HUES64 (cell line): ENCODE results near the gene GIMAP2.

Source experiments
- H3K27ac ChIP-seq: 2 replicates; pipeline ENCODE4 v1.7.0; 2013; ENCODE audit warnings: low read depth, low read length, inconsistent platforms
- H3K27me3 ChIP-seq: 2 replicates; pipeline ENCODE4 v1.6.1; 2013; ENCODE audit warnings: mild to moderate bottlenecking, low read length; ENCODE audit not compliant: insufficient read depth
- H3K36me3 ChIP-seq: 2 replicates; pipeline ENCODE4 v1.6.1; 2013; ENCODE audit warnings: mild to moderate bottlenecking, low read length; ENCODE audit not compliant: insufficient read depth
- H3K4me1 ChIP-seq: 2 replicates; pipeline ENCODE4 v1.6.1; 2013; ENCODE audit warnings: mild to moderate bottlenecking, low read length, moderate library complexity; ENCODE audit not compliant: insufficient read depth
- H3K4me3 ChIP-seq: 2 replicates; pipeline ENCODE4 v1.5.1; 2013; ENCODE audit warnings: mild to moderate bottlenecking, low read length, moderate library complexity
- H3K9ac ChIP-seq: 2 replicates; pipeline ENCODE4 v1.6.1; 2013; ENCODE audit warnings: mild to moderate bottlenecking, low read depth, low read length
- H3K9me3 ChIP-seq: 2 replicates; pipeline ENCODE4 v1.6.1; 2013; ENCODE audit warnings: low read depth, low read length; ENCODE audit not compliant: insufficient read depth
- WGBS: fragments of 150-250, 120-280 bp; methylation state at CpG from one replicate; pipeline ENCODE4 v1.1.7; 2013; ENCODE audit warnings: missing lambda C conversion rate; 5-methylcytosine and 5-hydroxymethylcytosine counted together

The GIMAP2 gene

GRCh38 chr7:150719436-150719835 is 33.9 kb downstream of the GIMAP2 start:
- Histone ChIP-seq H3K9ac (no peak overlapping the region), H3K27ac (no peak overlapping the region), H3K4me1 (no peaks in the 10 kb centered on the region), H3K4me3 (no peak overlapping the region), H3K9me3 (no peaks in the 10 kb centered on the region), H3K27me3 (peaks cover 93% of the 10 kb centered on the region), H3K36me3 (no peaks in the 10 kb centered on the region)
- 80% methylated on average over 4 of the region's 4 CpGs for WGBS

DNA sequence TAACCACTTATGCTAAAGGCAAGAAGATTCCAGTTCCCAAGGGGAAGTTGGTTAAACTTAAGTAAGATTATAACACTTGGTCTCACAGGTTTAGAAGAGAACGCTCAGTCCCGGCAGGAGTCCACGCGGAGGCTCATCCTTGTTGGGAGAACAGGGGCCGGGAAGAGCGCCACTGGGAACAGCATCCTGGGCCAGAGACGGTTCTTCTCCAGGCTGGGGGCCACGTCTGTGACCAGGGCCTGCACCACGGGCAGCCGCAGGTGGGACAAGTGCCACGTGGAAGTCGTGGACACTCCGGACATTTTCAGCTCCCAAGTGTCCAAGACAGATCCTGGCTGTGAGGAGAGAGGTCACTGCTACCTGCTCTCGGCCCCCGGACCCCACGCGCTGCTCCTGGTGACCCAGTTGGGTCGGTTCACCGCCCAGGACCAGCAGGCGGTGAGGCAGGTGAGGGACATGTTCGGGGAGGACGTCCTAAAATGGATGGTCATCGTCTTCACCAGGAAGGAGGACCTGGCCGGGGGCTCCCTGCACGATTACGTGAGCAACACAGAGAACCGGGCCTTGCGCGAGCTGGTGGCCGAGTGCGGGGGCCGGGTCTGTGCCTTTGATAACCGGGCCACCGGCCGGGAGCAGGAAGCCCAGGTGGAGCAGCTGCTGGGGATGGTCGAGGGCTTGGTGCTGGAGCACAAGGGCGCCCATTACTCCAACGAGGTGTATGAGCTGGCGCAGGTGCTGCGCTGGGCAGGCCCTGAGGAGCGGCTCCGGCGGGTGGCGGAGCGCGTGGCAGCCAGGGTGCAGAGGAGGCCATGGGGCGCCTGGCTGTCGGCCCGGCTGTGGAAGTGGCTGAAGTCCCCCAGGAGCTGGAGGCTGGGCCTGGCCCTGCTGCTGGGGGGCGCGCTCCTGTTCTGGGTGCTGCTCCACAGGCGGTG is 34.7 kb downstream of the GIMAP2 start:
- no peak overlapping the region for H3K9ac ChIP-seq
- peaks cover 93% of the 10 kb centered on the region for H3K27me3 ChIP-seq
- no peak overlapping the region for H3K4me3 ChIP-seq
- H3K4me1 ChIP-seq, result no peaks in the 10 kb centered on the region
- no peak overlapping the region for H3K27ac ChIP-seq
- 93% methylated on average over 52 of the region's 52 CpGs for WGBS
- no peaks in the 10 kb centered on the region for H3K36me3 ChIP-seq
- H3K9me3 ChIP-seq, result no peaks in the 10 kb centered on the region

DNA sequence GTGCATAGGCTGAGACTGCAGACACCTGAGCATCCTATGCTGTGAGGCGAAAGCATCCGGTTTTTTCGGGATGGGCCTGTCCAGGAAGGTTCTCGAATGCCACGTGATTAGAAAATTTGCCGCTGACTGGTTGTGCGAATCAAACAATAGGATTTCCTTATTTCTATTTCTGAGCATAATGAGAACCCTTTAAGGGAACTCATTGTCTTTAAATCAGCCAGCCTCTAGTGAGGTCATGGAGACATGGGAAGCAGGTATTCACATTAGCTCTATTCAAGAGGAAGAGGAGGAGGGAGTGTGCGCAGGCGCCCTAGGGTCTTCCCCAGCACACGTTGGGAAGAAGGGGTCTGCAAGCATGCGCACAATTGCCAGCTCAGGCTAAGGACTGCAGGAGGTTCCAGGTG is 36.5 kb downstream of the GIMAP2 start:
- H3K4me1 ChIP-seq, result no peaks in the 10 kb centered on the region
- peaks cover 92% of the 10 kb centered on the region for H3K27me3 ChIP-seq
- no peak overlapping the region for H3K27ac ChIP-seq
- H3K36me3 ChIP-seq, result no peaks in the 10 kb centered on the region
- no peaks in the 10 kb centered on the region for H3K9me3 ChIP-seq
- no peak overlapping the region for H3K9ac ChIP-seq
- 86% methylated on average over 11 of the region's 11 CpGs for WGBS
- no peak overlapping the region for H3K4me3 ChIP-seq

DNA sequence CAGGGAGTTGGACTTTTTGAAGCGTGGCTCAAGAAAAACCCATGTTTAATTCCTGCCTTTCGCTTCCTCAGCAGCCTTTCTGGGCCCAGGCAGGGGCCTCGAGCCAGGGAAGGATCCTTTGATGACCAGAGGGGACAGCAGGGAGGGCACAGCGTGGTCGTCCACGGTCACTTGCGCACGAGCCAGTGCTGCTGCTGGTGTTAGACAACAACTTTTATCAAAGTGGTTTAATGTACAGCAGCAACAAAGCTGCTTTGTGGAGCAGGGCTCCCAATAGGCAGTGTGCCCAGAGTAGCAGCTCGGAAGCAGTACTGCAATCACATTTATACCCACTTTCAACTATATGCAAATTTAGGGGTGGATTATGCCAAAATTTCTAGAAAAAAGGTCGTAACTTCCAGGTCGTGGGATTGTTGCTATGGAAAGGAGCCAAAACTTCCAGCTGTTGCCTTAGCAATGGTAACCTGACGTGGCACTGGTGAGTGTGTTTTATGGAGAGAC is 37.0 kb downstream of the GIMAP2 start:
- Histone ChIP-seq H3K4me1 (no peaks in the 10 kb centered on the region), H3K36me3 (no peaks in the 10 kb centered on the region), H3K27ac (no peak overlapping the region), H3K9ac (no peak overlapping the region), H3K9me3 (no peaks in the 10 kb centered on the region), H3K27me3 (peaks cover 92% of the 10 kb centered on the region), H3K4me3 (no peak overlapping the region)
- WGBS, result 82% methylated on average over 12 of the region's 12 CpGs

- H3K4me1 ChIP-seq, result no peaks in the 10 kb centered on the region
- H3K27ac ChIP-seq, result no peak overlapping the region
- H3K27me3 ChIP-seq, result peaks cover 92% of the 10 kb centered on the region
- no peak overlapping the region for H3K9ac ChIP-seq
- 71% methylated on average over 1 of the region's 1 CpG for WGBS
- H3K9me3 ChIP-seq, result 0 out of 2 replicates have a peak, but pooled peaks cover 2% of the 10 kb centered on the region
- H3K36me3 ChIP-seq, result no peaks in the 10 kb centered on the region
- no peak overlapping the region for H3K4me3 ChIP-seq
Observed at GRCh38 chr7:150723467-150723866, 38.0 kb downstream of the GIMAP2 start.

- Histone ChIP-seq H3K4me1 (no peaks in the 10 kb centered on the region), H3K9me3 (0 out of 2 replicates have a peak, but pooled peaks cover 4% of the 10 kb centered on the region), H3K36me3 (no peaks in the 10 kb centered on the region), H3K4me3 (no peak overlapping the region), H3K27ac (no peak overlapping the region), H3K9ac (no peak overlapping the region), H3K27me3 (peaks cover 98% of the 10 kb centered on the region)
- WGBS, result 57% methylated on average over 3 of the region's 3 CpGs
Observed at GRCh38 chr7:150727381-150727780, 41.9 kb downstream of the GIMAP2 start.

DNA sequence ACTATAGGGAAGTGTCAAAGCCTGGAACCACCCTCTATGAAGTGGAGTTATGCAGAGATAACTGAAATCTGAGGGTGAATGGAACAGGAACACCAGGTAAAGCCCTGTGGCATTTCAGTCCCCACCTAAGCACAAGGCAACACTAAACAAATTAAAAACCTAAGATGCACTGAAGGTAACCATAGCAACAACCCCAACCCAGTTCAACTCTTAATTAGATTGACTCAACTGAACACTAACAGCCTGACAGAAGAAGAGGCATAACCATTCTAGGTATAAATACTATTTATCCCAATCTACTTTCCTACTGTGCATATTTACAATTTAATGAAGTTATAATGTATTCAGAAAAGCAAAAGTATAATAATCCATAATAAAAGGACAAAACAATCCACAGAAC is 42.5 kb downstream of the GIMAP2 start:
- Histone ChIP-seq H3K36me3 (no peaks in the 10 kb centered on the region), H3K9ac (no peak overlapping the region), H3K27ac (no peak overlapping the region), H3K4me3 (no peak overlapping the region), H3K9me3 (0 out of 2 replicates have a peak, but pooled peaks cover 4% of the 10 kb centered on the region), H3K4me1 (no peaks in the 10 kb centered on the region), H3K27me3 (peaks cover 98% of the 10 kb centered on the region)

DNA sequence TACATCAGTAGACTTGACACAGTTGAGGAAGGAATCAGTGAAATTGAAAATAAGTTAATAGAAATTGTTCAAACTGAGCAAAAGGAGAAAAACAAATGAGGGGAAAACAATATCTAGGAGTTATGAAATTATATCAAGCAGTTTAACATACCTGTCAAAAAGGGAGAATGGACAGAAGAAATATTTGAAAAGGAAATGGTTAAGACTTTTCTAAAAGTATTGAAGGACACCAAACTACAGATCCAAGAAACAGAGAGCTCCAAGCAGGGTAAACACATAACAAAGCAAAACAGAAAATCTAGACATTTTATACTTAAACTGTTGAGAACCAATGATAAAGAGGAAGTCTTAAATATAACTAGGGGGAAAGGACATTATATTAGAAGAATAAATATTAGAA is 43.1 kb downstream of the GIMAP2 start:
- Histone ChIP-seq H3K36me3 (no peaks in the 10 kb centered on the region), H3K4me1 (no peaks in the 10 kb centered on the region), H3K27ac (no peak overlapping the region), H3K4me3 (no peak overlapping the region), H3K27me3 (peaks cover 98% of the 10 kb centered on the region), H3K9ac (no peak overlapping the region), H3K9me3 (0 out of 2 replicates have a peak, but pooled peaks cover 4% of the 10 kb centered on the region)

GRCh38 chr7:150731916-150732315 is 46.4 kb downstream of the GIMAP2 start:
- 24% methylated on average over 1 of the region's 1 CpG for WGBS
- Histone ChIP-seq H3K27me3 (peaks cover 100% of the 10 kb centered on the region), H3K36me3 (no peaks in the 10 kb centered on the region), H3K27ac (no peak overlapping the region), H3K9ac (no peak overlapping the region), H3K4me3 (no peak overlapping the region), H3K9me3 (peaks cover 4% of the 10 kb centered on the region; the same call in 1 of the 2 replicates), H3K4me1 (peaks cover 3% of the 10 kb centered on the region; the same call in 1 of the 2 replicates)

DNA sequence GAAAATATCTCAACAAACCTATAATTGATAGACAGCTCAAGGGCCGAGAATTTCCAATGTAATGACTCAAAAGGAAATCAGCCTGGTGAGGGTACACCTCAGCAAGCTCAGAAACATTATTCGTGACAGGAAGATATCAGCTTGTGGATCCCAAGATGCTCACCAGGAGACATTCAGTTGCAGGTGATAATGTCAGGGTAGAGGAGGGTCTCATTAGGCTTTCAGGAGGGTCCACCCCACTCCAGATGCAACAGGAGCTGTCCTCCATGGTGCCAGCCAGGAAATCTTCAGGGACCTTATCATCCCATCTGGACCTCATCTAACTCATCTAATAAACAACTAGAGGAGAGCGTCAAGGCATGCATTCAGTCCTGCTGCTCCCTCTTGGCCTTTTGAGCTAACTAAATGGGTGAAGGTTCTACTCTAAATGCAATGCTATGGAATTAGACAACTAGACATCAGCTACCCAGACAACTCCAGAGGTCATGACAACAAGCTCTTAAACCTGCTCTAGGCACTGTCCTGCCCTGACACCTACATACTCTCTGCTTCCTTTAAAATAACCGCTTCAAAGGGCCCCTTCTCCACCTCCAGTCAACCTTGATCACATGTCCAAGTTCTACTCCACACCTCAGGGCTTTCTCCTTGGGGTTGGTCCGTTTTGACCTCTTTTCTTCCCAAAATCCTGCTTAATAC is 47.4 kb downstream of the GIMAP2 start:
- H3K4me1 ChIP-seq, result peaks cover 3% of the 10 kb centered on the region; the same call in 1 of the 2 replicates
- H3K9me3 ChIP-seq, result peaks cover 4% of the 10 kb centered on the region; the same call in 1 of the 2 replicates
- H3K27me3 ChIP-seq, result peaks cover 100% of the 10 kb centered on the region
- no peaks in the 10 kb centered on the region for H3K36me3 ChIP-seq
- no peak overlapping the region for H3K9ac ChIP-seq
- no peak overlapping the region for H3K27ac ChIP-seq
- WGBS, result 70% methylated on average over 5 of the region's 5 CpGs
- H3K4me3 ChIP-seq, result no peak overlapping the region

DNA sequence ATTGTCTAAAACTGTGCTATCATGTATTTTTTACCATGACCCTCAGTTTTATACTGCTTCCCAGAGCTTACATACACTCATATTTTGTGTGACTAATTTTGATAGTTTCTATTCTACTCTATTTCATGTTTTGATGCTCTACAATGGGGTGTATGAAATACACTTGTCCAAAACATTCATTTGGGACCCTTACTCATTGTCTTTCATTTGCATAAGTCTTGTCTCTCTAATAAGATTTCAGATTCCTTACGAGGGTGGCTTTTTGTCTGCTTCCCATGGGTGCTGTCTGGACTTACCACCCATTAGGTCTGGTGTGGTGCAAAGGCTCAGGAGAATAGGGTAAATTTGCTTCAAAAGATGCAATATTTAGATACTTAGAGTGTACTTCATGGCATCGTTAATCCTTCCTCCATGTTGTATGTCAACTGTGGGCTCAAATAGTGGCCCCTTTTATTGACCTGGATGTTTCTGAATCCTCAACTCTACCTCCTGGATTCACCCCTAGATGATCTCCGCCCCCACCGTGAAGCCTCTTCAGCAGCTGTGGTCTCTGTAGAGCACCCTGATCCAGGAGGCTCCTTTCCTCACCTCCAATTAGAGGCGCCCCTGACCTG is 48.1 kb downstream of the GIMAP2 start:
- peaks cover 100% of the 10 kb centered on the region for H3K27me3 ChIP-seq
- peaks cover 3% of the 10 kb centered on the region; the same call in 1 of the 2 replicates for H3K4me1 ChIP-seq
- H3K27ac ChIP-seq, result no peak overlapping the region
- no peaks in the 10 kb centered on the region for H3K36me3 ChIP-seq
- no peak overlapping the region for H3K9ac ChIP-seq
- H3K4me3 ChIP-seq, result no peak overlapping the region
- 93% methylated on average over 5 of the region's 5 CpGs for WGBS
- H3K9me3 ChIP-seq, result peaks cover under 1% of the 10 kb centered on the region; the same call in 1 of the 2 replicates
